Transverse colon (tissue), 3 donors: ENCODE results near the gene COX6A2.
A peak's percentile ranks its signal among the peaks of the same experiment; 100 is the strongest.

Source experiments
- CTCF ChIP-seq, 5 experiments: fragments of 200-600 bp in 3 of 5; fragments of 450-650 bp in 2 of 5; sonication (generic) in 3 of 5; IDR thresholded peaks; 1 replicate in 2 of 5; 2 replicates in 3 of 5; pipeline ENCODE4 v1.5.1; 2016 to 2017; ENCODE audit warnings: antibody characterized with exemption in 5 of 5, inconsistent platforms in 3 of 5, mild to moderate bottlenecking in 2 of 5, moderate library complexity in 1 of 5
- POLR2A ChIP-seq: fragments of 450-650 bp; IDR thresholded peaks from one replicate; pipeline ENCODE4 v1.6.1; 2016; ENCODE audit warnings: antibody characterized with exemption, mild to moderate bottlenecking, moderate library complexity

- TF ChIP-seq CTCF (IDR thresholded peaks at IDR 0.05) (peak in 2 of 5 experiments; percentile 10 to 14), POLR2A (no peak)
Observed at GRCh38 chr16:31455601-31456314, 27.6 kb upstream of the COX6A2 start.
